ENCODE measurements around the gene SUPT6H. TPM values are rescaled to one million over a fixed set of nuclear protein-coding genes. Genes with fewer than 3 reads are reported as not detected.
A peak's percentile ranks its signal among the peaks of the same experiment; 100 is the strongest.

Gene SUPT6H
- total RNA-seq, 1 experiment from 2014 or later: 61.3 TPM

GRCh38 chr17:28744104-28744971, 82.3 kb downstream of the SUPT6H start:
- H3K27me3 Mint-ChIP-seq (ENCODE audit: low read depth): no peaks in the 10 kb centered on the region
- H3K36me3 Mint-ChIP-seq: peaks cover 31% of the 10 kb centered on the region
- no peak for ATAC-seq
- H3K27ac Mint-ChIP-seq: peak overlapping the region; percentile 93
- POLR2A ChIA-PET: interaction anchor here (0.6 to 13.5 kb wide), 11 partner anchors 17 to 208 kb away, joined by 3 to 310 read pairs (median 10); partner anchors contain the start of genes ERAL1, NEK8, PHF12 and PROCA1
- H3K4me3 Mint-ChIP-seq: peak overlapping the region; percentile 88
- CTCF ChIA-PET: interaction anchor here (1.0 to 13.9 kb wide), 6 partner anchors 8 to 205 kb away, joined by 4 to 541 read pairs (median 12); partner anchors contain the start of genes NEK8 and TLCD1
- no peaks in the 10 kb centered on the region for H3K9me3 Mint-ChIP-seq
- peak; percentile 83 for DNase-seq (ENCODE audit: low spot score)
- H3K4me1 Mint-ChIP-seq: peaks cover 46% of the 10 kb centered on the region
- TF ChIP-seq ZNF138 (CRISPR knock-in tag; conservative IDR thresholded peaks at IDR 0.05): no peak
- TF ChIP-seq ARID4B (CRISPR knock-in tag; IDR thresholded peaks at IDR 0.05; ENCODE audit: borderline replicate concordance): 0 out of 2 replicates have a peak, but pooled peaks have one; percentile 49
- TF ChIP-seq RELA (CRISPR knock-in tag; IDR thresholded peaks at IDR 0.05; ENCODE audit: borderline replicate concordance): no peak; the same call in 1 of the 2 replicates
- peak; percentile 63; the same call in 1 of the 2 replicates for TF ChIP-seq FOXP1 (CRISPR knock-in tag; IDR thresholded peaks at IDR 0.05; ENCODE audit: borderline replicate concordance)
- TF ChIP-seq ERG (CRISPR knock-in tag; IDR thresholded peaks at IDR 0.05): peak; percentile 62; the same call in 1 of the 2 replicates
- TF ChIP-seq ZNF219 (CRISPR knock-in tag; IDR thresholded peaks at IDR 0.05; ENCODE audit: borderline replicate concordance): no peak
- peak; percentile 17; the same call in 1 of the 2 replicates for TF ChIP-seq USF1 (CRISPR knock-in tag; IDR thresholded peaks at IDR 0.05)
- no peak for TF ChIP-seq CDX4 (CRISPR knock-in tag; IDR thresholded peaks at IDR 0.05; ENCODE audit: borderline replicate concordance)
- TF ChIP-seq KAT7 (CRISPR knock-in tag; IDR thresholded peaks at IDR 0.05; ENCODE audit: borderline replicate concordance): no peak
- TF ChIP-seq ETV6 (CRISPR knock-in tag; IDR thresholded peaks at IDR 0.05): peak; percentile 11; the same call in 1 of the 2 replicates
- TF ChIP-seq ZBTB21 (CRISPR knock-in tag; IDR thresholded peaks at IDR 0.05; ENCODE audit: borderline replicate concordance): peak; percentile 99
- no peak for TF ChIP-seq USF2 (CRISPR knock-in tag; IDR thresholded peaks at IDR 0.05)
- TF ChIP-seq ZNF532 (CRISPR knock-in tag; IDR thresholded peaks at IDR 0.05; ENCODE audit: borderline replicate concordance): no peak
- TF ChIP-seq CTCF (IDR thresholded peaks at IDR 0.05): no peak
- TF ChIP-seq FOXK1 (CRISPR knock-in tag; IDR thresholded peaks at IDR 0.05): peak; percentile 14; the same call in 1 of the 2 replicates
- peak; percentile 48 for TF ChIP-seq TEAD4 (CRISPR knock-in tag; IDR thresholded peaks at IDR 0.05)
- TF ChIP-seq ATF6 (CRISPR knock-in tag; IDR thresholded peaks at IDR 0.05): no peak
- TF ChIP-seq TEAD1 (CRISPR knock-in tag; IDR thresholded peaks at IDR 0.05): peak; percentile 82; the same call in 1 of the 2 replicates
